HEK293 (cell line): ENCODE data around the gene ATRNL1.
A peak's percentile ranks its signal among the peaks of the same experiment; 100 is the strongest.
"Not testable (repeated sequence)": the region's sequence is repeated elsewhere in the genome, so short reads cannot be mapped to it uniquely, and the experiment has no call there.

ENCODE experiments used
- CTCF ChIA-PET: fragments of 350-600 bp; formaldehyde crosslinking; extraction: SDS; loops from one replicate; lab custom pipeline; 2021; ENCODE audit warnings: antibody characterized with exemption; lab: Yijun Ruan, JAX
- POLR2A ChIA-PET: fragments of 300-600 bp; formaldehyde crosslinking; extraction: SDS; loops from one replicate; lab custom pipeline; 2020; ENCODE audit warnings: antibody characterized with exemption, inconsistent platforms; lab: Yijun Ruan, JAX
- H3K27ac ChIP-seq: fragments of 200-500 bp; sonication (Bioruptor generic); 2 replicates; pipeline ENCODE4 v1.5.1; 2014; ENCODE audit warnings: low read depth, low read length, control low read depth, inconsistent platforms; ENCODE audit errors: extremely low read depth
- H3K36me3 ChIP-seq, 2 experiments: fragments of 200-500 bp in 1 of 2; sonication (Bioruptor generic) in 1 of 2; 1 replicate in 1 of 2; 2 replicates in 1 of 2; pipeline ENCODE4 v1.5.1; 2014 to 2017; ENCODE audit warnings: inconsistent platforms in 2 of 2, low read length in 2 of 2; ENCODE audit not compliant: control insufficient read depth in 2 of 2, insufficient read depth in 1 of 2
- H3K4me1 ChIP-seq: fragments of 200-500 bp; sonication (Bioruptor generic); 2 replicates; pipeline ENCODE4 v1.5.1; 2014; ENCODE audit warnings: mild to moderate bottlenecking, low read length, inconsistent platforms; ENCODE audit not compliant: control insufficient read depth, insufficient read depth
- H3K4me3 ChIP-seq: 2 replicates; pipeline ENCODE4 v1.5.1; 2011; ENCODE audit warnings: low read depth, mild to moderate bottlenecking, control low read depth, low read length, moderate library complexity
- H3K9me3 ChIP-seq: fragments of 200-500 bp; sonication (Bioruptor generic); 2 replicates; pipeline ENCODE4 v1.5.1; 2014; ENCODE audit warnings: low read depth, low read length, inconsistent platforms; ENCODE audit not compliant: control insufficient read depth, insufficient read depth
- GLI4 ChIP-seq: fragments of 450-650 bp; formaldehyde crosslinking; IDR thresholded peaks from 2 replicates; pipeline ENCODE4 v1.5.1; 2016; ENCODE audit warnings: missing biosample characterization, missing genetic modification characterization
- HOXD13 ChIP-seq: sonication (generic); formaldehyde crosslinking; IDR thresholded peaks from 2 replicates; pipeline ENCODE4 v1.8.0; 2022; ENCODE audit warnings: missing genetic modification reagents, borderline replicate concordance
- YY2 ChIP-seq: fragments of 450-650 bp; formaldehyde crosslinking; IDR thresholded peaks from 2 replicates; pipeline ENCODE4 v1.5.1; 2016; ENCODE audit warnings: missing biosample characterization, missing genetic modification characterization
- ZFP41 ChIP-seq: fragments of 450-650 bp; formaldehyde crosslinking; IDR thresholded peaks from 2 replicates; pipeline ENCODE4 v1.5.1; 2016; ENCODE audit warnings: missing biosample characterization, missing genetic modification characterization, borderline replicate concordance
- ZNF146 ChIP-seq: fragments of 450-650 bp; formaldehyde crosslinking; IDR thresholded peaks from 2 replicates; pipeline ENCODE4 v1.5.1; 2016; ENCODE audit warnings: missing biosample characterization, missing genetic modification characterization
- ZNF169 ChIP-seq: fragments of 450-650 bp; formaldehyde crosslinking; IDR thresholded peaks from 2 replicates; pipeline ENCODE4 v1.5.1; 2016; ENCODE audit warnings: missing biosample characterization, missing genetic modification characterization
- ZNF416 ChIP-seq: fragments of 450-650 bp; formaldehyde crosslinking; IDR thresholded peaks from 2 replicates; pipeline ENCODE4 v1.5.1; 2016; ENCODE audit warnings: missing biosample characterization, missing genetic modification characterization
- ZNF624 ChIP-seq: fragments of 450-650 bp; formaldehyde crosslinking; IDR thresholded peaks from 2 replicates; pipeline ENCODE4 v1.5.1; 2017; ENCODE audit warnings: missing biosample characterization, missing genetic modification characterization
- ZNF664 ChIP-seq: fragments of 450-650 bp; formaldehyde crosslinking; IDR thresholded peaks from 2 replicates; pipeline ENCODE4 v1.5.1; 2016; ENCODE audit warnings: missing biosample characterization, missing genetic modification characterization
- ZNF670 ChIP-seq: fragments of 450-650 bp; formaldehyde crosslinking; IDR thresholded peaks from 2 replicates; pipeline ENCODE4 v1.5.1; 2016; ENCODE audit warnings: missing biosample characterization, missing genetic modification characterization, low read depth
- ZNF707 ChIP-seq: fragments of 450-650 bp; formaldehyde crosslinking; IDR thresholded peaks from 2 replicates; pipeline ENCODE4 v1.5.1; 2016; ENCODE audit warnings: missing biosample characterization, missing genetic modification characterization
- ZNF791 ChIP-seq: fragments of 450-650 bp; formaldehyde crosslinking; IDR thresholded peaks from 2 replicates; pipeline ENCODE4 v1.5.1; 2016; ENCODE audit warnings: missing biosample characterization, missing genetic modification characterization
- TF ChIP-seq, protein P1 (sequence below): fragments of 450-650 bp; formaldehyde crosslinking; conservative IDR thresholded peaks from 2 replicates; pipeline ENCODE4 v1.5.1; 2016; ENCODE audit warnings: low read depth, missing biosample characterization, missing genetic modification characterization
- TF ChIP-seq, protein P2 (sequence below): fragments of 450-650 bp; formaldehyde crosslinking; IDR thresholded peaks from 2 replicates; pipeline ENCODE4 v1.5.1; 2016; ENCODE audit warnings: missing biosample characterization, missing genetic modification characterization
- TF ChIP-seq, protein P3 (sequence below): fragments of 450-650 bp; formaldehyde crosslinking; IDR thresholded peaks from 2 replicates; pipeline ENCODE4 v1.5.1; 2016; ENCODE audit warnings: missing biosample characterization, missing genetic modification characterization
- TF ChIP-seq, protein P4 (sequence below): fragments of 450-650 bp; formaldehyde crosslinking; optimal IDR thresholded peaks from 2 replicates; pipeline ENCODE3; 2016; ENCODE audit warnings: missing biosample characterization, mild to moderate bottlenecking, missing genetic modification characterization

ATRNL1 gene

DNA sequence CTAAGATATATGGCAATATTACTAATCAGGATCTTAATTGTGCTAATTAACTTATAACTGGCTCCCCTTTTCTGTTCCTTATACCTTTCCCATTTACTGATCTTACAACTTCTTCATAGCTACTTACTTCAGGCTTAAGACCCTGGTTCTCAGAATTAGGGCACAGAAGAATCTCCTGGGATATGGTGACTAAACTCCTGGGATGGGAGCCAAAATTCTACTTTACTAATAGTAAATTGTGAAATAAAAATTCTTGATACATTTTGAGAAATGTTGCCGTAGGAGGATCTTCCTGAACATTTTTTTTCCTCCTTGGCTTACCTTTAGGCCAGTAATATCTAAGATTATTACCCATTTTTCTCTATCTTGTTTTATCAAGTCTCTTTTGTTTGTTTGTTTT lies 309.5 kb downstream of the ATRNL1 start (continued):
- TF ChIP-seq, protein P1, sequence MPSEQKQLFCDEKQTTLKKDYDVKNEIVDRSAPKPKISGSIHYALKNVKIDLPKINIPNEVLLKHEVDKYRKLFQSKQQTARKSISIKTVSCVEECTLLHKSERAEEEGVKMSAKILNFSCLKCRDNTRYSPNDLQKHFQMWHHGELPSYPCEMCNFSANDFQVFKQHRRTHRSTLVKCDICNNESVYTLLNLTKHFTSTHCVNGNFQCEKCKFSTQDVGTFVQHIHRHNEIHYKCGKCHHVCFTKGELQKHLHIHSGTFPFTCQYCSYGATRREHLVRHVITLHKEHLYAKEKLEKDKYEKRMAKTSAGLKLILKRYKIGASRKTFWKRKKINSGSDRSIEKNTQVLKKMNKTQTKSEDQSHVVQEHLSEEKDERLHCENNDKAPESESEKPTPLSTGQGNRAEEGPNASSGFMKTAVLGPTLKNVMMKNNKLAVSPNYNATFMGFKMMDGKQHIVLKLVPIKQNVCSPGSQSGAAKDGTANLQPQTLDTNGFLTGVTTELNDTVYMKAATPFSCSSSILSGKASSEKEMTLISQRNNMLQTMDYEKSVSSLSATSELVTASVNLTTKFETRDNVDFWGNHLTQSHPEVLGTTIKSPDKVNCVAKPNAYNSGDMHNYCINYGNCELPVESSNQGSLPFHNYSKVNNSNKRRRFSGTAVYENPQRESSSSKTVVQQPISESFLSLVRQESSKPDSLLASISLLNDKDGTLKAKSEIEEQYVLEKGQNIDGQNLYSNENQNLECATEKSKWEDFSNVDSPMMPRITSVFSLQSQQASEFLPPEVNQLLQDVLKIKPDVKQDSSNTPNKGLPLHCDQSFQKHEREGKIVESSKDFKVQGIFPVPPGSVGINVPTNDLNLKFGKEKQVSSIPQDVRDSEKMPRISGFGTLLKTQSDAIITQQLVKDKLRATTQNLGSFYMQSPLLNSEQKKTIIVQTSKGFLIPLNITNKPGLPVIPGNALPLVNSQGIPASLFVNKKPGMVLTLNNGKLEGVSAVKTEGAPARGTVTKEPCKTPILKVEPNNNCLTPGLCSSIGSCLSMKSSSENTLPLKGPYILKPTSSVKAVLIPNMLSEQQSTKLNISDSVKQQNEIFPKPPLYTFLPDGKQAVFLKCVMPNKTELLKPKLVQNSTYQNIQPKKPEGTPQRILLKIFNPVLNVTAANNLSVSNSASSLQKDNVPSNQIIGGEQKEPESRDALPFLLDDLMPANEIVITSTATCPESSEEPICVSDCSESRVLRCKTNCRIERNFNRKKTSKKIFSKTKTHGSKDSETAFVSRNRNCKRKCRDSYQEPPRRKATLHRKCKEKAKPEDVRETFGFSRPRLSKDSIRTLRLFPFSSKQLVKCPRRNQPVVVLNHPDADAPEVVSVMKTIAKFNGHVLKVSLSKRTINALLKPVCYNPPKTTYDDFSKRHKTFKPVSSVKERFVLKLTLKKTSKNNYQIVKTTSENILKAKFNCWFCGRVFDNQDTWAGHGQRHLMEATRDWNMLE (tag by site-specific recombination), result no peak
- TF ChIP-seq, protein P2, sequence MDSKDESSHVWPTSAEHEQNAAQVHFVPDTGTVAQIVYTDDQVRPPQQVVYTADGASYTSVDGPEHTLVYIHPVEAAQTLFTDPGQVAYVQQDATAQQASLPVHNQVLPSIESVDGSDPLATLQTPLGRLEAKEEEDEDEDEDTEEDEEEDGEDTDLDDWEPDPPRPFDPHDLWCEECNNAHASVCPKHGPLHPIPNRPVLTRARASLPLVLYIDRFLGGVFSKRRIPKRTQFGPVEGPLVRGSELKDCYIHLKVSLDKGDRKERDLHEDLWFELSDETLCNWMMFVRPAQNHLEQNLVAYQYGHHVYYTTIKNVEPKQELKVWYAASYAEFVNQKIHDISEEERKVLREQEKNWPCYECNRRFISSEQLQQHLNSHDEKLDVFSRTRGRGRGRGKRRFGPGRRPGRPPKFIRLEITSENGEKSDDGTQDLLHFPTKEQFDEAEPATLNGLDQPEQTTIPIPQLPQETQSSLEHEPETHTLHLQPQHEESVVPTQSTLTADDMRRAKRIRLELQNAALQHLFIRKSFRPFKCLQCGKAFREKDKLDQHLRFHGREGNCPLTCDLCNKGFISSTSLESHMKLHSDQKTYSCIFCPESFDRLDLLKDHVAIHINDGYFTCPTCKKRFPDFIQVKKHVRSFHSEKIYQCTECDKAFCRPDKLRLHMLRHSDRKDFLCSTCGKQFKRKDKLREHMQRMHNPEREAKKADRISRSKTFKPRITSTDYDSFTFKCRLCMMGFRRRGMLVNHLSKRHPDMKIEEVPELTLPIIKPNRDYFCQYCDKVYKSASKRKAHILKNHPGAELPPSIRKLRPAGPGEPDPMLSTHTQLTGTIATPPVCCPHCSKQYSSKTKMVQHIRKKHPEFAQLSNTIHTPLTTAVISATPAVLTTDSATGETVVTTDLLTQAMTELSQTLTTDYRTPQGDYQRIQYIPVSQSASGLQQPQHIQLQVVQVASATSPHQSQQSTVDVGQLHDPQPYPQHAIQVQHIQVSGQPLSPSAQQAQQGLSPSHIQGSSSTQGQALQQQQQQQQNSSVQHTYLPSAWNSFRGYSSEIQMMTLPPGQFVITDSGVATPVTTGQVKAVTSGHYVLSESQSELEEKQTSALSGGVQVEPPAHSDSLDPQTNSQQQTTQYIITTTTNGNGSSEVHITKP, result no peak
- TF ChIP-seq ZNF664 (tag by site-specific recombination) (no peak), ZNF791 (no peak), ZNF707 (tag by site-specific recombination) (no peak), ZNF624 (tag by site-specific recombination) (no peak), ZNF416 (tag by site-specific recombination) (no peak), ZFP41 (tag by site-specific recombination) (no peak), HOXD13 (no peak), YY2 (no peak), GLI4 (tag by site-specific recombination) (no peak), ZNF670 (tag by site-specific recombination) (no peak), ZNF169 (tag by site-specific recombination) (no peak)
- TF ChIP-seq, protein P3, sequence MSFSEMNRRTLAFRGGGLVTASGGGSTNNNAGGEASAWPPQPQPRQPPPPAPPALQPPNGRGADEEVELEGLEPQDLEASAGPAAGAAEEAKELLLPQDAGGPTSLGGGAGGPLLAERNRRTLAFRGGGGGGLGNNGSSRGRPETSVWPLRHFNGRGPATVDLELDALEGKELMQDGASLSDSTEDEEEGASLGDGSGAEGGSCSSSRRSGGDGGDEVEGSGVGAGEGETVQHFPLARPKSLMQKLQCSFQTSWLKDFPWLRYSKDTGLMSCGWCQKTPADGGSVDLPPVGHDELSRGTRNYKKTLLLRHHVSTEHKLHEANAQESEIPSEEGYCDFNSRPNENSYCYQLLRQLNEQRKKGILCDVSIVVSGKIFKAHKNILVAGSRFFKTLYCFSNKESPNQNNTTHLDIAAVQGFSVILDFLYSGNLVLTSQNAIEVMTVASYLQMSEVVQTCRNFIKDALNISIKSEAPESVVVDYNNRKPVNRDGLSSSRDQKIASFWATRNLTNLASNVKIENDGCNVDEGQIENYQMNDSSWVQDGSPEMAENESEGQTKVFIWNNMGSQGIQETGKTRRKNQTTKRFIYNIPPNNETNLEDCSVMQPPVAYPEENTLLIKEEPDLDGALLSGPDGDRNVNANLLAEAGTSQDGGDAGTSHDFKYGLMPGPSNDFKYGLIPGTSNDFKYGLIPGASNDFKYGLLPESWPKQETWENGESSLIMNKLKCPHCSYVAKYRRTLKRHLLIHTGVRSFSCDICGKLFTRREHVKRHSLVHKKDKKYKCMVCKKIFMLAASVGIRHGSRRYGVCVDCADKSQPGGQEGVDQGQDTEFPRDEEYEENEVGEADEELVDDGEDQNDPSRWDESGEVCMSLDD (tag by site-specific recombination), result no peak
- TF ChIP-seq, protein P4, sequence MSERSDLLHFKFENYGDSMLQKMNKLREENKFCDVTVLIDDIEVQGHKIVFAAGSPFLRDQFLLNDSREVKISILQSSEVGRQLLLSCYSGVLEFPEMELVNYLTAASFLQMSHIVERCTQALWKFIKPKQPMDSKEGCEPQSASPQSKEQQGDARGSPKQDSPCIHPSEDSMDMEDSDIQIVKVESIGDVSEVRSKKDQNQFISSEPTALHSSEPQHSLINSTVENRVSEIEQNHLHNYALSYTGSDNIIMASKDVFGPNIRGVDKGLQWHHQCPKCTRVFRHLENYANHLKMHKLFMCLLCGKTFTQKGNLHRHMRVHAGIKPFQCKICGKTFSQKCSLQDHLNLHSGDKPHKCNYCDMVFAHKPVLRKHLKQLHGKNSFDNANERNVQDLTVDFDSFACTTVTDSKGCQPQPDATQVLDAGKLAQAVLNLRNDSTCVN (tag by site-specific recombination), result no peak

DNA sequence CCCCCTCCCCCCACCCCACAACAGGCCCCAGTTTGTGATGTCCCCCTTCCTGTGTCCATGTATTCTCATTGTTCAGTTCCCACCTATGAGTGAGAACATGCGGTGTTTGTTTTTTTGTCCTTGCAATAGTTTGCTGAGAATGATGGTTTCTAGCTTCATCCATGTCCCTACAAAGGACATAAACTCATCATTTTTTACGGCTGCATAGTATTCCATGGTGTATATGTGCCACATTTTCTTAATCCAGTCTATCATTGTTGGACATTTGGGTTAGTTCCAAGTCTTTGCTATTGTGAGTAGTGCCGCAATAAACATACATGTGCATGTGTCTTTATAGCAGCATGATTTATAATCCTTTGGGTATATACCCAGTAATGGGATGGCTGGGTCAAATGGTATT lies 312.7 kb downstream of the ATRNL1 start:
- POLR2A ChIA-PET, H3K27ac ChIP-seq, H3K36me3 ChIP-seq, H3K9me3 ChIP-seq, H3K4me1 ChIP-seq, CTCF ChIA-PET, H3K4me3 ChIP-seq: not testable (repeated sequence)
- peak; percentile 90 for TF ChIP-seq ZNF146 (tag by site-specific recombination)
